ENCODE measurements around the gene TBX2. TPM values are rescaled to one million over a fixed set of nuclear protein-coding genes. Genes with fewer than 3 reads are reported as not detected.

TBX2 gene
- 1 to 10 TPM; 2.2 to 3.1 (median 2.8) TPM for total RNA-seq

DNA sequence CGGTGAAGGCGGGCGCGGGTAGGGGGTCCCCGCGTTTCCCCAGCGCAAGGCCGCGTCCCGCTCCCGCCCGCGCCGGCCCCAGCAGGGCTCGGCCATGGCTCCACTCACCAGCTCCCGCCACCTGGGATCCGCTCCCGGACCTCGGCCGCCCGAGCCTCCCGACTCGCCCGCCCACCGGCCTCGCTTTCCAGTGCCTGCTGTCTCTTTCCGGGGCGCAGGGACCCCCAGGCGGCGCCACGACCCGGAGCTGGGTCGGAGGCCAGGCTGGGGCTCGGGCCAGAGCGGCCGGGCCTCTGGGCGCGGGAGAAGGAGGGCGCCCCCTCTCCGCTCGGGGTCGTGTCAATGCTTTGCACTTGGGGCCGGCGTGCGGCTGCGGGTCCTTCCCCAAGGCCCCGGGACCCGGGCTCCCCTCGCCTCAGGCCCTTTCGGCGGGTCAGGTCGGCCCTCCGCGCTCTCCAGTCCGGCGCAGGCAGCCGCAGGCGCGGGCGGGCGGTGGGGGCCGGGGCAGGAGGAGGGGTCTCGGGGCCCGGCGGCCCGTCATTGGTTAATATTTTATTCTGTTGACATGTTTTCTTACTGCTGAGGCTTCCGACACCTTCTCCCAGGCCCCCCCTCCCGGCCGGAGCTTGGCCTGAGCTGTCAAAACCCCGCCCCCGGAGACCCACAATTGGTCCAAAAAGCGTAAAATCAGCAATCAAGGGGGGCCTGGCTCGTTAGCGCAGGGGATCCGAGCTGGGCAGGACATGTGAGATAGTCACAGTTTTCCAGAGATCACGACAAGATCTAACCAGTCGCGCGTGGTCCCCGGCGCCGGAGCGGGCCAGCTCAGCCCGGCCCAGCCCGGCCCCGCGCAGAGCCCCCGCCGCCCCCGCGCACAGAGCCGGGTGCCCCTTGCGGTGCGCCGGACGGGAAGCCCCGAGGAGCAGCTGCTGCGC lies at the start of gene TBX2:
TSS of gene TBX2 (plus strand) at position 713 of the 935 bp plus-strand sequence. CDS start 334 bp downstream, outside the sequence.
- H3K4me1 ChIP-seq = peaks cover 65% of the 10 kb centered on the region
- H3K27me3 ChIP-seq = peaks cover 87% of the 10 kb centered on the region
- H3K36me3 ChIP-seq = no peaks in the 10 kb centered on the region
- no peaks in the 10 kb centered on the region for H3K9me3 ChIP-seq
- H3K27ac ChIP-seq = peak within 1 kb of the TSS; percentile 75
- no peak for TF ChIP-seq POLR2A (IDR thresholded peaks at IDR 0.05)
- TF ChIP-seq, protein P1, sequence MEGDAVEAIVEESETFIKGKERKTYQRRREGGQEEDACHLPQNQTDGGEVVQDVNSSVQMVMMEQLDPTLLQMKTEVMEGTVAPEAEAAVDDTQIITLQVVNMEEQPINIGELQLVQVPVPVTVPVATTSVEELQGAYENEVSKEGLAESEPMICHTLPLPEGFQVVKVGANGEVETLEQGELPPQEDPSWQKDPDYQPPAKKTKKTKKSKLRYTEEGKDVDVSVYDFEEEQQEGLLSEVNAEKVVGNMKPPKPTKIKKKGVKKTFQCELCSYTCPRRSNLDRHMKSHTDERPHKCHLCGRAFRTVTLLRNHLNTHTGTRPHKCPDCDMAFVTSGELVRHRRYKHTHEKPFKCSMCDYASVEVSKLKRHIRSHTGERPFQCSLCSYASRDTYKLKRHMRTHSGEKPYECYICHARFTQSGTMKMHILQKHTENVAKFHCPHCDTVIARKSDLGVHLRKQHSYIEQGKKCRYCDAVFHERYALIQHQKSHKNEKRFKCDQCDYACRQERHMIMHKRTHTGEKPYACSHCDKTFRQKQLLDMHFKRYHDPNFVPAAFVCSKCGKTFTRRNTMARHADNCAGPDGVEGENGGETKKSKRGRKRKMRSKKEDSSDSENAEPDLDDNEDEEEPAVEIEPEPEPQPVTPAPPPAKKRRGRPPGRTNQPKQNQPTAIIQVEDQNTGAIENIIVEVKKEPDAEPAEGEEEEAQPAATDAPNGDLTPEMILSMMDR (IDR thresholded peaks at IDR 0.05) = no peak
- TF ChIP-seq EP300 (IDR thresholded peaks at IDR 0.05) = no peak
- no peak for TF ChIP-seq POLR2AphosphoS5 (IDR thresholded peaks at IDR 0.05)
- WGBS = 0% methylated on average over 21 of the region's 98 CpGs
- no peak for DNase-seq (ENCODE audit: low spot score in 2 of 2)
- H3K4me3 ChIP-seq = peak within 1 kb of the TSS; percentile 64

DNA sequence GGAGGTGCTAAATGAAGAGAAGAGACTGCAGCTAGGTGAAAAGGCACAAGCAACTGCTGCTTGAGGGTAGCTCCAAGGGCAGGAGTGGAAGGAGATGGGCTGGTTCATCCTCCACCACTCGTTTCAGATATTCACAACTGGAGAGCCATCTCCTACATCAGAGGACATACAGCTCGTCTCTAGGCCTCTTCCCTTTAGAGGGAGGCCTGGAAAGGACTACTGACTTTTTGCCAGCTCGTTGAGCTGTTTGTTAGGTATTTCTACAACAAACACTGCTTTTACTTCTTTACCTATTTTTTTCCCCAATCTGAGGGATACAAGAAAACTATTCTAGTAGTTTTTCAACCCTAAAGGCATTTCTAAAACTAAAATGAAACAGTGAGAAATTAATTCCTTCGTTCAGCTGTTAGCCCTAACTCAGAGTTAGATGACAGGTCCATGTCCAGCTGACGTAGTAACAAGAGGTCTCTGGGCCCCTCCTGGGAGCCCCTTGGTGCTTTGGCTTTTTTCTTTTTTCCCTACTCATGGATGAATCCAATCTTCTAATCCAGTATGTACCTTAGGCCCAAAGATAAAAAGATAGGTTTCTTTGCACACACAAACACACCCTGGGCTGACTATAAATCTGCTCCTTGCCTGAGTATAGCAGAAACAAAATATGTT lies 47.8 kb upstream of the TBX2 start:
- Histone ChIP-seq H3K36me3 (no peaks in the 10 kb centered on the region), H3K4me1 (no peaks in the 10 kb centered on the region), H3K27ac (no peak overlapping the region), H3K27me3 (no peaks in the 10 kb centered on the region), H3K4me3 (no peak overlapping the region), H3K9me3 (no peaks in the 10 kb centered on the region)
- no peak for DNase-seq (ENCODE audit: low spot score in 2 of 2)
- TF ChIP-seq, protein P1 (IDR thresholded peaks at IDR 0.05) = no peak
- TF ChIP-seq EP300 (IDR thresholded peaks at IDR 0.05) = no peak
- no peak for TF ChIP-seq POLR2A (IDR thresholded peaks at IDR 0.05)
- WGBS = 89% methylated on average over 5 of the region's 5 CpGs

DNA sequence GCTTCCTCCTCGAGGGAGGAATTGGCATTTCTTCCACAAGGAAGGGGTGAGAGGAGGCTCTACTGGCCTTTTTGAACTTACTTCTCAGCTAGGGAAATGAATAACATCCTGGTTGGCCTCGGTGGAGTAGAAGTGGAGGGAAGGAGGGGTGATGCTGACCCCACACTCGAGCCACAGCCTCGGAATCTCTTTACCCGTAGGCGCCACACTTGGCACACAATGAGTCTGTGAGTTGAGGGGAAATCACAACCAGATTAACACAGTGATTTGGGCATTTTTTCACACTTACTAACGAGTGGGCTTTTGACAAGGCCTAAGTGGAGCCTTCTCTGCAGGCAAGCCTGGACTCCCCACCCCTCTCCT lies 47.3 kb upstream of the TBX2 start:
- Histone ChIP-seq H3K4me3 (no peak overlapping the region), H3K4me1 (no peaks in the 10 kb centered on the region), H3K27ac (no peak overlapping the region), H3K36me3 (no peaks in the 10 kb centered on the region), H3K27me3 (no peaks in the 10 kb centered on the region), H3K9me3 (no peaks in the 10 kb centered on the region)
- DNase-seq (ENCODE audit: low spot score in 2 of 2) = no peak
- TF ChIP-seq POLR2AphosphoS5 (IDR thresholded peaks at IDR 0.05) = no peak
- no peak for TF ChIP-seq EP300 (IDR thresholded peaks at IDR 0.05)
- no peak for TF ChIP-seq POLR2A (IDR thresholded peaks at IDR 0.05)
- TF ChIP-seq, protein P1 (IDR thresholded peaks at IDR 0.05) = no peak
- WGBS = 63% methylated on average over 7 of the region's 7 CpGs

DNA sequence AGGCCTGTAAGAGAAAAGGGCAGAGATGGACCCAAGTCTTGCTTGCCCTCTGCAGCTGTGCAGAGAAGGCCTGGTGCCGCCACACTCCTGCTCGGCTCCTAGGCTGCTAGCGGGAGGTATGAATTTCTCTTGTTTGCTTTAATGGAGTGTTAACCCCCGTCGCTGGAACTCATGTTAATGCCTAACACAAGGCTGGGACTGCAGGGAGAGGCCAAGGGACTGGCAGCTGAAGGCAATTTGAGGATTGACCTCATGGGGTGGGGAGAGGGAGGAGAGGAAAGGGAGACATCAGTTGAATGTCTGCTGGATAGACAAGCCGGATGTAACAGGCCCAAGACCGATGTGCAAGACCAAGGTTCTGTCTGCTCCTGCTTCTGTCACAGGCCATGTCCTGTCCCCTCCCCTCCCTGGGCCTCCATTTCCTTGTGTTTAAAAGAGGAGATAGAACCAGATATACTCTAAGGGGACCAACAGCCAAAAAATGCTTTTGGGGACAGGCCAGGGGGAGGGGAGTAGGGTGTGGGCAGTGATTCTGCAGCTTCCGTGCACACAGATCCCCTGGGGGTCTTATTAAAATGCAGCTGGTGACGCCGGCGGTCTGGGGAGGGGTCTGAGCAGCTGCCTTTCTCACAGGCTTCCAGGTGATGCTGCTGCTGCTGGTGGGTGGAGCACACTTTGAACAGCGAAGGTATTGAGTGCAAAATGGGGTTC lies 46.7 kb upstream of the TBX2 start:
- DNase-seq (ENCODE audit: low spot score in 2 of 2) = no peak
- TF ChIP-seq POLR2AphosphoS5 (IDR thresholded peaks at IDR 0.05) (no peak), POLR2A (IDR thresholded peaks at IDR 0.05) (no peak), EP300 (IDR thresholded peaks at IDR 0.05) (no peak)
- TF ChIP-seq, protein P1 (IDR thresholded peaks at IDR 0.05) = no peak
- Histone ChIP-seq H3K36me3 (no peaks in the 10 kb centered on the region), H3K27me3 (no peaks in the 10 kb centered on the region), H3K27ac (no peak overlapping the region), H3K4me1 (no peaks in the 10 kb centered on the region), H3K4me3 (no peak overlapping the region), H3K9me3 (no peaks in the 10 kb centered on the region)
- WGBS = 85% methylated on average over 12 of the region's 12 CpGs

All from suprapubic skin (tissue), 4 donors.